Kidney (tissue), 14 donors: ENCODE measurements around the gene MAP2K7. TPM values are rescaled to one million over a fixed set of nuclear protein-coding genes. Genes with fewer than 3 reads are reported as not detected.

Experiments
- DNase-seq, 5 donors: peaks; one replicate each; pipeline ENCODE4 v3.0.0-alpha.2; 2013 to 2020
- FAIRE-seq: peaks from 2 replicates; lab custom pipeline; 2012; peaks lifted over from hg19 to GRCh38; lab: Jason Lieb, UNC
- H3K27ac ChIP-seq, 2 donors: one replicate each; pipeline ENCODE4 v1.7.0; 2013; ENCODE audit warnings: low read depth in 2 of 2, low read length in 2 of 2, inconsistent platforms in 1 of 2
- H3K27me3 ChIP-seq: one replicate; pipeline ENCODE4 v1.7.1; 2013; ENCODE audit warnings: low read length, inconsistent platforms; ENCODE audit not compliant: control insufficient read depth, insufficient read depth
- H3K36me3 ChIP-seq, 3 donors: one replicate each; pipeline versions ENCODE4 v1.7.0 to v1.7.1; 2013; ENCODE audit warnings: low read length in 3 of 3, control low read depth in 1 of 3, inconsistent platforms in 1 of 3; ENCODE audit not compliant: insufficient read depth in 3 of 3, control insufficient read depth in 2 of 3
- H3K4me1 ChIP-seq, 3 donors: one replicate each; pipeline versions ENCODE4 v1.7.0 to v1.7.1; 2013; ENCODE audit warnings: low read length in 3 of 3, inconsistent platforms in 1 of 3, low read depth in 1 of 3; ENCODE audit not compliant: control insufficient read depth in 2 of 3, insufficient read depth in 2 of 3
- H3K4me3 ChIP-seq, 3 donors: one replicate each; pipeline versions ENCODE4 v1.7.0 to v1.8.1; 2013; ENCODE audit warnings: low read length in 3 of 3, control low read depth in 1 of 3, inconsistent platforms in 1 of 3
- H3K9ac ChIP-seq, 3 donors: one replicate each; pipeline versions ENCODE4 v1.7.0 to v1.7.1; 2013; ENCODE audit warnings: low read length in 3 of 3, control low read depth in 1 of 3, inconsistent platforms in 1 of 3
- H3K9me3 ChIP-seq, 3 donors: one replicate each; pipeline versions ENCODE4 v1.7.0 to v1.7.1; 2013; ENCODE audit warnings: low read length in 3 of 3, control low read depth in 1 of 3, inconsistent platforms in 1 of 3; ENCODE audit not compliant: control insufficient read depth in 2 of 3, insufficient read depth in 1 of 3
- intact Hi-C: fragments of 100-400 bp; cut with DNase I; formaldehyde crosslinking; loops from one replicate; pipeline ENCODE4 v1.11.1; 2022
- polyA plus RNA-seq: library from polyadenylated mRNA; stranded (reverse); fragments of 350-450 nt; fragmentation: Illumina TruSeq; extraction: RNeasy Lipid Tissue Mini Kit (QIAGEN cat#74804); gene quantifications from one replicate; pipeline ENCODE4 v1.2.3, GENCODE V29; 2014; ENCODE audit warnings: low read depth, low replicate concordance; ENCODE audit not compliant: insufficient read depth
- total RNA-seq: library from RNA; stranded (reverse); fragmentation: NEBNext Ultra II Directional; extraction: Animal tissue kit (Norgen Biotek cat#: 25700); gene quantifications from one replicate; pipeline ENCODE4 v1.2.1, GENCODE V29; 2021
- TF ChIP-seq, protein P1 (sequence below): IDR thresholded peaks from 3 replicates; pipeline ENCODE4 v1.5.1; 2012; ENCODE audit warnings: mild to moderate bottlenecking, moderate library complexity, borderline replicate concordance; ENCODE audit not compliant: insufficient read depth; ENCODE audit errors: extremely low read depth
- donor health status: control.
- donor health status: control.
- donor health status: control.
- donor health status: control.
- donor health status: control.
- donor health status: DM: yes; HTN: yes; CAD: no.
- donor health status: Normal renal cell carcinoma (clear cell type).

Gene MAP2K7
- total and polyA plus RNA-seq, 2 donors from 2014 or later = 16.7 to 37.0 TPM

DNA sequence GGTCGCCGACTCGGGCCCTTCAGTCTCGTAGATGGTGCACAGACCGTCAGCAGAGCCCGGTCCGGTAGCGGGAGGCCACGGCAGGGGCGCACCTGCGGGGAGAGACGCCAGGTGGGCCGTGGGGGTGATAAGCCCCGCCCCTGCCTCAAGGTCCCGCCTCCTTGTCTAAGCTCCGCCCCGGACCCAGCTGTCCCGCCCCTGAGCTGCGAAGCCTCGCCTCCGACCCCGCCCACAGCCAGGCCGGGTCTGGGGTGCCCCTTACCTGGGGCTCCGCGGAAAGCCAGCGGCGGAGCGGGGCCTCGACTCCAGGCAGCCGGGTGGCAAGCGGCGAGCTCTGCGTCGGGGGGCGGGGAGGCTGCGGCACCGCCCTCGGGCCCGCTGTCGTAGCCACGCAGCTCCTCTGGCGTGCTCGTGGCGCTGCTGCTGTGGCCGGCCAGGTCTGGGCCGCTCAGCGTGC is 34.2 kb upstream of the MAP2K7 start:
- H3K9ac ChIP-seq = no peak overlapping the region
- intact Hi-C loops = no loop called here

DNA sequence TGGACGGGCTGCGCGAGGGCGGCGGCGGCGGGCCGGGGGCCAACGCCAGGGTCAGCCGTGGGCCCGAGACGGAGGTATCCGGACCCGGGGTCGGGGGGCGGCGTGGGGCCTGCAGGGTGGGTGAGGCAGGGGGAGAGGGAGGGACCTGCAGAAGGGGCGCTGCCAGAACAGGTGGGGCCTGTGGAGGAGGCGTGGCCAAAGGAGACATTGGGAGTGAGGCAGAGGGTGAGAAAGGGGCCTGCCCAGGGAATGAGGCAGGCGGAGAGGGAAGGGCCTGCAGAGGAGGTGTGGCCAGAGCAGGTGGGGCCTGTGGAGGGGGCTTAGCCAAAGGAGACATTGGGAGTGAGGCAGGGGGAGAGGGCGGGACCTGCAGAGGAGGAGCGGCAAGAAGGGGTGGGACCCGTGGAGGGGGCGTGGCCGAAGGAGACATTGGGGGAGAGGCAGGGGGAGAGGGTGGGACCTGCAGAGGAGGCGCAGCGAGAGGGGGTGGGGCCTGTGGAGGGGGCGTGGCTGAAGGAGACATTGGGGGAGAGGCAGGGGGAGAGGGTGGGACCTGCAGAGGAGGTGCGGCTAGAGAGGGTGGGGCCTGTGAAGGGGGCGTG is 33.7 kb upstream of the MAP2K7 start:
- H3K27ac ChIP-seq = peak overlapping the region in 1 of 2 donors; percentile 71
- H3K9me3 ChIP-seq = no peaks in the 10 kb centered on the region
- H3K4me1 ChIP-seq = peaks cover 0 to 8% (median 3%) of the 10 kb centered on the region in 3 donors
- peaks cover 3% of the 10 kb centered on the region for H3K27me3 ChIP-seq
- TF ChIP-seq, protein P1, sequence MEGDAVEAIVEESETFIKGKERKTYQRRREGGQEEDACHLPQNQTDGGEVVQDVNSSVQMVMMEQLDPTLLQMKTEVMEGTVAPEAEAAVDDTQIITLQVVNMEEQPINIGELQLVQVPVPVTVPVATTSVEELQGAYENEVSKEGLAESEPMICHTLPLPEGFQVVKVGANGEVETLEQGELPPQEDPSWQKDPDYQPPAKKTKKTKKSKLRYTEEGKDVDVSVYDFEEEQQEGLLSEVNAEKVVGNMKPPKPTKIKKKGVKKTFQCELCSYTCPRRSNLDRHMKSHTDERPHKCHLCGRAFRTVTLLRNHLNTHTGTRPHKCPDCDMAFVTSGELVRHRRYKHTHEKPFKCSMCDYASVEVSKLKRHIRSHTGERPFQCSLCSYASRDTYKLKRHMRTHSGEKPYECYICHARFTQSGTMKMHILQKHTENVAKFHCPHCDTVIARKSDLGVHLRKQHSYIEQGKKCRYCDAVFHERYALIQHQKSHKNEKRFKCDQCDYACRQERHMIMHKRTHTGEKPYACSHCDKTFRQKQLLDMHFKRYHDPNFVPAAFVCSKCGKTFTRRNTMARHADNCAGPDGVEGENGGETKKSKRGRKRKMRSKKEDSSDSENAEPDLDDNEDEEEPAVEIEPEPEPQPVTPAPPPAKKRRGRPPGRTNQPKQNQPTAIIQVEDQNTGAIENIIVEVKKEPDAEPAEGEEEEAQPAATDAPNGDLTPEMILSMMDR = no peak
- intact Hi-C loops = no loop called here
- H3K4me3 ChIP-seq = no peak overlapping the region
- H3K9ac ChIP-seq = no peak overlapping the region
- no peaks in the 10 kb centered on the region for H3K36me3 ChIP-seq
- no peak for FAIRE-seq
- DNase-seq = peak; percentile 49 to 94 (median 72)

More for the DNA sequence above, 34.2 kb upstream of the MAP2K7 start:
- no peak for FAIRE-seq
- Histone ChIP-seq H3K9me3 (no peaks in the 10 kb centered on the region), H3K27ac (peak overlapping the region in 1 of 2 donors; percentile 71), H3K4me3 (peak overlapping the region in 1 of 3 donors; percentile 43), H3K4me1 (peaks cover 0 to 8% (median 3%) of the 10 kb centered on the region in 3 donors), H3K27me3 (peaks cover 3% of the 10 kb centered on the region), H3K36me3 (no peaks in the 10 kb centered on the region)
- DNase-seq = peak; percentile 66 to 91 (median 79)
- TF ChIP-seq, protein P1 = no peak

DNA sequence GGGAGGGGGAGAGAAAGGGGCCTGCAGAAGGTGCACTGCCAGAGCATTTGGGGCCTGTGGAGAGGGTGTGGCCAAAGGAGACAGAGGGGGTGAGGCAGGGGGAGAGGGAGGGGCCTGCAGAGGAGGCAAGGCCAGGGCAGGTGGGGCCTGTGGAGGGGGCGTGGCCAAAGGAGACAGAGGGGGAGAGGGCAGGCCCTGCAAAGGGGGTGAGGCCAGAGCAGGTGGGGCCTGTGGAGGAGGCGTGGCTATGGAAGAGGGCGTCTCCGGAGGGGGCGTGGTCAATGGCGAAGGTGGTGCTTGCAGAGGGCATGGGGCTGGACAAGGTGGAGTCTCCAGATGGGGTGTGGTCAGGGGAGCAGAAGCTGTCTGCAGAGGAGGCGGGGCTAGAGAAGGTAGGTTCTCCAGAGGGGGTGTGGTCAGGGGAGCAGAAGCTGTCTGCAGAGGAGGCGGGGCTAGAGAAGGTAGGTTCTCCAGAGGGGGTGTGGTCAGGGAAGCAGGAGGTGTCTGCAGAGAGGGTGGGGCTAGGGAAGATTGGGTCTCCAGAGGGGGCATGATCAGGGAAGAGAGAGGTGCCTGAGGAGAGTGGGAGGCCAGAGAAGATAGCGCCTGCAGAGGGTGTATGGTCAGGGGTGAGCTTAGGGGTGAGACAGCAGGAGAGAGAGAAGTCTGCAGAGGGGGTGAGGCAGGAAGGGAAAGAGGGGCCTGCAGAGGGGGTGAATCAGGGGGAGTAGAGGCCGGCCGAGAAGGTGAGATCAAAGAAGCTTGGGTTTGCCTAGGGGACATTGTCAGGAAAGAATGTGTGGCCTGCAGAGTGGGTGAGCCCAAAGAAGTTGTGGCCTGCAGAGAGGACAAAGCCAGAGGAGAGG is 32.9 kb upstream of the MAP2K7 start:
- DNase-seq (peak; percentile 42 to 86 (median 70)), FAIRE-seq (no peak)
- Histone ChIP-seq H3K27ac (no peak overlapping the region), H3K9ac (no peak overlapping the region), H3K9me3 (no peaks in the 10 kb centered on the region), H3K36me3 (no peaks in the 10 kb centered on the region), H3K4me1 (peaks cover 0 to 8% (median 3%) of the 10 kb centered on the region in 3 donors), H3K4me3 (no peak overlapping the region), H3K27me3 (no peaks in the 10 kb centered on the region)
- TF ChIP-seq, protein P1 = no peak
- intact Hi-C loops = no loop called here
